A549 treated with ZK216348 at 1 μM for 4 hours (cell line): ENCODE measurements around the gene HLCS. TPM values are rescaled to one million over a fixed set of nuclear protein-coding genes. Genes with fewer than 3 reads are reported as not detected.

ENCODE experiments used
- total RNA-seq: library from RNA; stranded (reverse); fragments of 200-300 nt; extraction: Qiagen RNA extraction; gene quantifications from 5 replicates; pipeline ENCODE4 v1.2.3, GENCODE V29; 2022; ENCODE audit warnings: low read depth

The HLCS gene
- 5.7 to 8.7 TPM (median 6.9 TPM) in 5 replicates for total RNA-seq

DNA sequence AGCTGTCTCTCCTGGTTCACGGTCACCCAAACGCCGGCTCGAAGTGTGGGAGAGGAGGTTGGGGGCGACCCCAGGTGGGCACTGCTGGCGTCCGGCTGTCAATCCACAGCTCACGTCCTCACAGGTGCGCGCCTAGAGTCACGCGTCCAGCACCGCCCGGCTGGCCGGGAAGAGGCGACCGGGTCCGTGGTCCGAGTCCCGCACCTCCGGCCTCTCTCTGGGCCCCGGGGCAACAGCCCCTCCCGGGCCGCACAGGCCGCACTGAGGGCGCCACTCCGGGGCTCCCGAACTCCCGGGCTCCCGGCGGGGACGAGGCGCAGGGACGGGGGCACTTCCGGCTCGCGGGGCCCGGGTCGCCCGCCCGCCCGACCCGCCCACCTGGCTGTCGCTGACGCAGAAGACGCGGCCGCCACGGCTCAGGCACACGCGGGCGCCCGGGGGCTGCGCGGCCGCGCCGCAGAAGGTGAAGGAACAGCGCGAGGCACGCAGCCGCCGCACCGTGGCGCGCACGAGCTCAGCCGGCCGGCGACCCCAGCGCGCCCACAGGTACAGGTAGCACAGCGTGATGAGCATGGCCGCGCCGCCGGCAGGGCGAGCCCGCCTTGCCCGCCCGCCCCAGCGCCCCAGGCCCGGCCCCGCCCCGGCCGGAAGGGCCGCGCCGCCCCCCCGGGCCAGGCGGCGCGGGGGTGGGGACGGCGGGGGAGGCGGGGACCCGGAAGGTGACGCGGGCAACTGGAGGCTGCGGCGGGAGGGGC, at the start of gene HLCS:
Gene HLCS (minus strand): TSS at position 604 of the 755 bp plus-strand sequence. CDS start 31 bp downstream, at position 573.

DNA sequence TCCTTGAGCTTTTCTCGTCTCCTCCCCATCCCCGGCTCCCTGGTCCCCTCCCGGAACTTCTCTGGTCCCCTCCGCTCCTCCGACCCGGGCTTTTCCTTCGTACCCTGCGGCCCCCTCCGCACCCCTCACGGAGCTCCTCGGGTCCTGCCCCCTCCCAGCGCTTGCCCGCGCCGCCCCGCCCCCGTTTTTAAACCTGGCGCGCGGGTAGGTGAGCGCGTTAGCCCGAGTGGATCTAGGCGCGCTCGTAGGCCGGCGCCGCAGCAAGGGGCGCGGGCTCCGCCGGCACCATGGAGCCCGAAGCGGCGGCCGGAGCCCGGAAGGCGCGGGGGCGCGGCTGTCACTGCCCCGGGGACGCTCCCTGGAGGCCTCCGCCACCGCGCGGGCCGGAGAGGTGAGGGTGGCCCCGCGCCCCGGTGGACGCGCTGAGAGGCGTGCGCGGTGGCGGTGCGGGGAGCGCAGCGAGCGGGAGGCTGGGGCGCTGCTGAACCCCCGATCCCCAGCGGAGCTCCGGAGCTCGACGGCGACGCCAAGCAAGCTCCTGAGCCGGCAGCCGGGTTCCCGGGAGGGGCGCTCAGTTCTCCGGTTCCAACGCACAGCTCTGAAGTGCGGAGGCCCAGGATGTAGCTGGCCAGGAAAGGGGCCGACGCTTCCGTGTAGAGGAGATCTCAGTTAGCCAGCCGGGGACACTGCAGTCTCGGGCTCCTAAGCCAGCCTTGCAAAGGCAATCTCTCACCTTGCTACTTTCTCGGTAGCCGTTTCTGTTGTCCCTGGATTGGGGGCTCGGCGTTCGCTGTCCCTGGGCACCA, 40.2 kb upstream of the HLCS start, which contains the start of gene RIPPLY3:
Gene RIPPLY3 (plus strand): TSS at position 217 of the 806 bp plus-strand sequence. CDS start 71 bp downstream, at position 288.

Other genes with a start within 250 kb of the HLCS start
- gene RIPPLY3, start 40.0 kb upstream of the HLCS start, total RNA-seq: 0.43 to 0.71 TPM (median 0.53 TPM) in 5 replicates
- gene PIGP, start 106.4 kb upstream of the HLCS start, total RNA-seq: 10.9 to 18.0 TPM (median 15.5 TPM) in 5 replicates
- 28.6 to 39.8 TPM (median 30.9 TPM) in 5 replicates for gene TTC3, start 106.6 kb upstream of the HLCS start, total RNA-seq